Natural killer cell (primary cell): ENCODE results near the gene CEP68. TPM values are rescaled to one million over a fixed set of nuclear protein-coding genes. Genes with fewer than 3 reads are reported as not detected.
A peak's percentile ranks its signal among the peaks of the same experiment; 100 is the strongest.

Source experiments
- ATAC-seq, 3 donors: fragments of 150-1000 bp in 2 of 3; fragments of 200-7000 bp in 1 of 3; cut with Tn5 transposase; 1 replicate in 1 of 3; 2 replicates in 2 of 3; pipeline ENCODE4 v1.10.0; 2021; ENCODE audit warnings: mild to moderate bottlenecking in 2 of 3, moderate library complexity in 2 of 3
- DNase-seq, 2 donors: peaks; one replicate each; pipeline versions ENCODE4 v3.0.0 to v3.0.0-alpha.2; 2013 to 2021; ENCODE audit warnings: mixed read lengths in 1 of 2
- H3K27ac ChIP-seq: one replicate; pipeline ENCODE4 v1.5.1; 2013; ENCODE audit warnings: mild to moderate bottlenecking, low read length
- H3K27me3 ChIP-seq: one replicate; pipeline ENCODE4 v1.6.1; 2013; ENCODE audit warnings: low read length; ENCODE audit not compliant: control insufficient read depth, insufficient read depth
- H3K36me3 ChIP-seq: one replicate; pipeline ENCODE4 v1.6.1; 2013; ENCODE audit warnings: low read length; ENCODE audit not compliant: control insufficient read depth, insufficient read depth
- H3K4me1 ChIP-seq: one replicate; pipeline ENCODE4 v1.6.1; 2013; ENCODE audit warnings: low read length; ENCODE audit not compliant: control insufficient read depth, insufficient read depth
- H3K4me3 ChIP-seq: one replicate; pipeline ENCODE4 v1.5.1; 2013; ENCODE audit warnings: low read length
- H3K9me3 ChIP-seq: one replicate; pipeline ENCODE4 v1.6.1; 2013; ENCODE audit warnings: low read length; ENCODE audit not compliant: control insufficient read depth, insufficient read depth
- H3K27ac Mint-ChIP-seq, 2 donors: one replicate each; pipeline ENCODE4 v1.8.0; 2022; ENCODE audit warnings: mild to moderate bottlenecking in 2 of 2, mixed read lengths in 2 of 2, moderate library complexity in 1 of 2
- H3K27me3 Mint-ChIP-seq, 2 donors: one replicate each; pipeline ENCODE4 v1.8.0; 2022; ENCODE audit warnings: low read depth in 2 of 2, mixed read lengths in 2 of 2
- H3K36me3 Mint-ChIP-seq: one replicate; pipeline ENCODE4 v1.8.0; 2022; ENCODE audit warnings: mixed read lengths
- H3K4me1 Mint-ChIP-seq, 2 donors: one replicate each; pipeline ENCODE4 v1.8.0; 2022; ENCODE audit warnings: mixed read lengths in 2 of 2
- H3K4me3 Mint-ChIP-seq: one replicate; pipeline ENCODE4 v1.8.0; 2022; ENCODE audit warnings: mild to moderate bottlenecking, moderate library complexity, mixed read lengths
- H3K9me3 Mint-ChIP-seq, 2 donors: one replicate each; pipeline ENCODE4 v1.8.0; 2022; ENCODE audit warnings: mixed read lengths in 2 of 2
- WGBS: methylation state at CpG from one replicate; pipeline ENCODE4 v1.1.7; 2013; ENCODE audit warnings: missing lambda C conversion rate; ENCODE audit not compliant: insufficient coverage; 5-methylcytosine and 5-hydroxymethylcytosine counted together
- intact Hi-C: fragments of 100-400 bp; cut with micrococcal nuclease; formaldehyde crosslinking; loops from one replicate; pipeline ENCODE4 v1.14.2; 2022
- total RNA-seq, 4 donors: library from RNA; stranded (reverse); fragments of 120-200 nt in 1 of 4; gene quantifications; one replicate each; pipeline versions ENCODE4 v1.2.3 to v1.2.4, GENCODE V29; 2013 to 2022
- TF ChIP-seq, protein P1 (sequence below): fragments of 200-600 bp; IDR thresholded peaks from one replicate; pipeline ENCODE4 v1.8.0; 2022; ENCODE audit warnings: antibody characterized with exemption

CEP68 gene
- total RNA-seq, 3 donors from 2014 or later (not counting 1 experiment from before 2014, with no cell fraction given): 5.6 to 8.3 (median 5.8) TPM

- peaks cover 9% of the 10 kb centered on the region for H3K36me3 ChIP-seq
- no peak for DNase-seq
- no peak overlapping the region for H3K4me3 ChIP-seq
- no peak overlapping the region for H3K4me3 Mint-ChIP-seq
- intact Hi-C loops: no loop called here
- no peaks in the 10 kb centered on the region for H3K36me3 Mint-ChIP-seq
- no peak for ATAC-seq
- no peaks in the 10 kb centered on the region for H3K27me3 ChIP-seq
- peaks cover 22 to 23% of the 10 kb centered on the region in 2 donors for H3K4me1 Mint-ChIP-seq
- H3K9me3 Mint-ChIP-seq: no peaks in the 10 kb centered on the region
- H3K27ac Mint-ChIP-seq: no peak overlapping the region
- 85% methylated on average over 6 of the region's 6 CpGs for WGBS
- no peak overlapping the region for H3K27ac ChIP-seq
- TF ChIP-seq, protein P1, sequence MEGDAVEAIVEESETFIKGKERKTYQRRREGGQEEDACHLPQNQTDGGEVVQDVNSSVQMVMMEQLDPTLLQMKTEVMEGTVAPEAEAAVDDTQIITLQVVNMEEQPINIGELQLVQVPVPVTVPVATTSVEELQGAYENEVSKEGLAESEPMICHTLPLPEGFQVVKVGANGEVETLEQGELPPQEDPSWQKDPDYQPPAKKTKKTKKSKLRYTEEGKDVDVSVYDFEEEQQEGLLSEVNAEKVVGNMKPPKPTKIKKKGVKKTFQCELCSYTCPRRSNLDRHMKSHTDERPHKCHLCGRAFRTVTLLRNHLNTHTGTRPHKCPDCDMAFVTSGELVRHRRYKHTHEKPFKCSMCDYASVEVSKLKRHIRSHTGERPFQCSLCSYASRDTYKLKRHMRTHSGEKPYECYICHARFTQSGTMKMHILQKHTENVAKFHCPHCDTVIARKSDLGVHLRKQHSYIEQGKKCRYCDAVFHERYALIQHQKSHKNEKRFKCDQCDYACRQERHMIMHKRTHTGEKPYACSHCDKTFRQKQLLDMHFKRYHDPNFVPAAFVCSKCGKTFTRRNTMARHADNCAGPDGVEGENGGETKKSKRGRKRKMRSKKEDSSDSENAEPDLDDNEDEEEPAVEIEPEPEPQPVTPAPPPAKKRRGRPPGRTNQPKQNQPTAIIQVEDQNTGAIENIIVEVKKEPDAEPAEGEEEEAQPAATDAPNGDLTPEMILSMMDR: no peak
- no peaks in the 10 kb centered on the region for H3K9me3 ChIP-seq
- peaks cover 25% of the 10 kb centered on the region for H3K4me1 ChIP-seq
- no peaks in the 10 kb centered on the region for H3K27me3 Mint-ChIP-seq
Observed at GRCh38 chr2:65016789-65017188, 39.4 kb upstream of the CEP68 start.

- peak in 1 of 2 donors; percentile 20 for DNase-seq
- TF ChIP-seq, protein P1: no peak
- Histone ChIP-seq H3K4me3 (no peak overlapping the region), H3K27ac (no peak overlapping the region), H3K36me3 (peaks cover 9% of the 10 kb centered on the region), H3K4me1 (peaks cover 25% of the 10 kb centered on the region), H3K27me3 (no peaks in the 10 kb centered on the region), H3K9me3 (no peaks in the 10 kb centered on the region)
- H3K36me3 Mint-ChIP-seq: no peaks in the 10 kb centered on the region
- H3K27me3 Mint-ChIP-seq: no peaks in the 10 kb centered on the region
- H3K4me3 Mint-ChIP-seq: peak overlapping the region; percentile 4
- ATAC-seq: peak in 2 of 3 donors; percentile 45 to 57
- 33% methylated on average over 1 of the region's 4 CpGs for WGBS
- H3K9me3 Mint-ChIP-seq: no peaks in the 10 kb centered on the region
- intact Hi-C loops: no loop called here
- peak overlapping the region in 1 of 2 donors; percentile 12 for H3K27ac Mint-ChIP-seq
- H3K4me1 Mint-ChIP-seq: peaks cover 22 to 23% of the 10 kb centered on the region in 2 donors
Observed at GRCh38 chr2:65017335-65017734, 38.9 kb upstream of the CEP68 start.

GRCh38 chr2:65018141-65018582 is 38.1 kb upstream of the CEP68 start:
- Histone ChIP-seq H3K27me3 (no peaks in the 10 kb centered on the region), H3K36me3 (peaks cover 12% of the 10 kb centered on the region), H3K4me3 (no peak overlapping the region), H3K9me3 (no peaks in the 10 kb centered on the region), H3K4me1 (peaks cover 25% of the 10 kb centered on the region), H3K27ac (peak overlapping the region; percentile 23)
- peaks cover 22 to 23% of the 10 kb centered on the region in 2 donors for H3K4me1 Mint-ChIP-seq
- H3K9me3 Mint-ChIP-seq: no peaks in the 10 kb centered on the region
- no peaks in the 10 kb centered on the region for H3K27me3 Mint-ChIP-seq
- peak overlapping the region; percentile 12 to 57 for H3K27ac Mint-ChIP-seq
- peak in 2 of 3 donors; percentile 40 to 79 for ATAC-seq
- DNase-seq: no peak
- 48% methylated on average over 15 of the region's 15 CpGs for WGBS
- peak overlapping the region; percentile 52 for H3K4me3 Mint-ChIP-seq
- no peaks in the 10 kb centered on the region for H3K36me3 Mint-ChIP-seq
- intact Hi-C loops: no loop called here
- TF ChIP-seq, protein P1: no peak

DNA sequence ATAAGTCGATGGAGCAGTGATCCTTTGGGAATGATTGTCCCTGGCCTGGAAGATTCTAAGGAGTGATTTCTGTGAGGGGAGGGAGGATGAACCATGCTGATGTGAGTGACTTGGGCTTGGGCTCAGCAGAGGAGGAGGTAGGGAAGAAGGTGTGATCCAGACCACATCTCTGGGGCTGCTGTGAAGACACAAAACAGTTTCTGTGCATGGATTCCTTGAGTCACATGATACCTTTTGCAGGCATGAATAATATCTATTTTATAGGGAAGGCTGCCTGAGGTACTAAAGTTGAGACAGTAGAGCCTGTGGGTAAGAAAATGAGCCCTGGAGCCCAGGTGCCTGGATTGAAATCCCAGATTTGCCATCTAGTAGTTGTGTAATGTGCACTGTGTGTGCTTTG is 37.2 kb upstream of the CEP68 start:
- Histone ChIP-seq H3K36me3 (peaks cover 9% of the 10 kb centered on the region), H3K27me3 (no peaks in the 10 kb centered on the region), H3K27ac (no peak overlapping the region), H3K4me1 (peaks cover 25% of the 10 kb centered on the region), H3K4me3 (no peak overlapping the region), H3K9me3 (no peaks in the 10 kb centered on the region)
- intact Hi-C loops: no loop called here
- no peaks in the 10 kb centered on the region for H3K27me3 Mint-ChIP-seq
- DNase-seq: no peak
- 97% methylated on average over 1 of the region's 1 CpG for WGBS
- TF ChIP-seq, protein P1: no peak
- ATAC-seq: no peak
- no peaks in the 10 kb centered on the region for H3K9me3 Mint-ChIP-seq
- H3K4me1 Mint-ChIP-seq: peaks cover 22 to 23% of the 10 kb centered on the region in 2 donors
- H3K27ac Mint-ChIP-seq: peak overlapping the region in 1 of 2 donors; percentile 57
- H3K36me3 Mint-ChIP-seq: no peaks in the 10 kb centered on the region
- H3K4me3 Mint-ChIP-seq: no peak overlapping the region
